Measurements from ENCODE around the gene HEPACAM2.

DNA sequence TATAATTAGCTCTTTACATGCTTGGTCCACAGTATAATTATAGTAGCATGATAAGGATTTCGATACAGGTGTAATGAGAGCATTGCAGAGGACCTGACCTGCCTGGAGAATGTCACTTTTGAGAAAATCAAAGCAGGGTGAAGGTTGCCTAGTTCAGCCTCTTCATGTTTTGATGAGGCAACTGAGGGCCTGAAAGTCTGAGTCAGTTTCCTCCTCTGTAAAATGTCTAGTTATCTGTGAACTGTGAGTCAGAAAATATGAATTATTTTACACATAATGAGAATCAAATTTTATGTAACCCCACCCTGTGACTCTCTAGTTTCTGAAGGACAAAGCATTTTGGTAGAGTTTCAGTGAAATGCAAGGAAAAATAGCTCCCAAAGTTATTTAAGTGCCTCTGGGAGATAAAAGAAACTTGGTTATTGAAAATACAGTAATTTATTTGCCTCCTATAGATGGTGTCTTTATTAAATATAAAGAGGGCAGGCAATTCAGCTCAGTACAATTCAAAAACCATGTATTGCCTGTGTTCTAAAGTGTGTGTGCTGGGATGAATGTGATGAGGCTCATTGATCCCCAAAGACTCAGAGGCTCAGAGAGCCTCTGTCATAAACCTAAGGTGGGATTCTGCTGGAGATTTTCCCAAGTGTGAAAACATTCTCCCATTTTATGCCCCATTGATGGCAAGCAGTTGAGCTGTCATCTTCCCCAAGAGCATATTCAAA lies 40.8 kb downstream of the HEPACAM2 start:
- TF ChIP-seq LEF1 (IDR thresholded peaks at IDR 0.05; ENCODE audit: borderline replicate concordance) = no peak
- no peak for TF ChIP-seq ARNT (IDR thresholded peaks at IDR 0.05)
- no peak for TF ChIP-seq TARDBP (IDR thresholded peaks at IDR 0.05)
- TF ChIP-seq HDGF (IDR thresholded peaks at IDR 0.05; ENCODE audit: borderline replicate concordance) = no peak

Measured in HEK293T (cell line).